MM.1S (cell line): ENCODE data around the gene VPS25.

ENCODE experiments used
- CTCF ChIP-seq: fragments of 300-600 bp; sonication (generic); IDR thresholded peaks from 2 replicates; pipeline ENCODE4 v1.5.1; 2016; ENCODE audit warnings: antibody characterized with exemption, low read length, mixed read lengths
- EZH2 ChIP-seq: fragments of 300-600 bp; sonication (generic); optimal IDR thresholded peaks from 2 replicates; pipeline ENCODE3; 2017; ENCODE audit warnings: low read depth, mild to moderate bottlenecking, antibody characterized with exemption, low read length, mixed read lengths
- EZH2phosphoT487 ChIP-seq: fragments of 300-600 bp; sonication (generic); IDR thresholded peaks from 2 replicates; pipeline ENCODE4 v1.6.1; 2018; ENCODE audit warnings: antibody characterized with exemption, low read length

GRCh38 chr17:42791948-42792347, 18.7 kb downstream of the VPS25 start:
- TF ChIP-seq EZH2 (no peak), CTCF (no peak), EZH2phosphoT487 (no peak)
